Suprapubic skin (tissue), 4 donors: Measurements from ENCODE around the gene SPAG16. TPM values are rescaled to one million over a fixed set of nuclear protein-coding genes. Genes with fewer than 3 reads are reported as not detected.

Experiments used
- DNase-seq, 2 donors: peaks; one replicate each; pipeline ENCODE4 v3.0.0-alpha.2; 2019; ENCODE audit warnings: low spot score in 2 of 2
- H3K27ac ChIP-seq: fragments of 200-600 bp; sonication (generic); one replicate; pipeline ENCODE4 v1.5.1; 2019
- H3K27me3 ChIP-seq: fragments of 200-600 bp; sonication (generic); one replicate; pipeline ENCODE4 v1.5.1; 2019
- H3K36me3 ChIP-seq: fragments of 200-600 bp; sonication (generic); one replicate; pipeline ENCODE4 v1.5.1; 2019
- H3K4me1 ChIP-seq: fragments of 200-600 bp; sonication (generic); one replicate; pipeline ENCODE4 v1.5.1; 2019
- H3K4me3 ChIP-seq: fragments of 200-600 bp; sonication (generic); one replicate; pipeline ENCODE4 v1.5.1; 2019; ENCODE audit warnings: mild to moderate bottlenecking
- H3K9me3 ChIP-seq: fragments of 200-600 bp; sonication (generic); one replicate; pipeline ENCODE4 v1.5.1; 2019
- CTCF ChIP-seq, 2 donors: fragments of 200-600 bp in 1 of 2; fragments of 450-650 bp in 1 of 2; sonication (generic) in 1 of 2; IDR thresholded peaks; one replicate each; pipeline ENCODE4 v1.5.1; 2016 to 2019; ENCODE audit warnings: antibody characterized with exemption in 2 of 2, mild to moderate bottlenecking in 1 of 2, moderate library complexity in 1 of 2
- EP300 ChIP-seq: sonication (generic); formaldehyde crosslinking; IDR thresholded peaks from one replicate; pipeline ENCODE4 v1.6.1; 2017; ENCODE audit warnings: antibody characterized with exemption
- POLR2A ChIP-seq, 2 donors: fragments of 450-650 bp; IDR thresholded peaks; one replicate each; pipeline ENCODE4 v1.6.1; 2017; ENCODE audit warnings: antibody characterized with exemption in 2 of 2, mild to moderate bottlenecking in 2 of 2, moderate library complexity in 2 of 2
- POLR2AphosphoS5 ChIP-seq, 3 donors: sonication (generic); formaldehyde crosslinking; IDR thresholded peaks; one replicate each; pipeline ENCODE4 v1.6.1; 2017; ENCODE audit warnings: antibody characterized with exemption in 3 of 3
- WGBS: methylation state at CpG from one replicate; pipeline ENCODE4 v1.1.5; 2018; 5-methylcytosine and 5-hydroxymethylcytosine counted together
- total RNA-seq, 4 donors: library from RNA; depleted of rRNA; stranded (reverse); fragments of >200 nt; gene quantifications; one replicate each; pipeline ENCODE4 v1.1.0, GENCODE V29; 2016

The SPAG16 gene
- total RNA-seq, 4 donors from 2014 or later = 17.5 to 31.4 (median 22.0) TPM

GRCh38 chr2:213544940-213545339 lies 260.7 kb downstream of the SPAG16 start:
- Histone ChIP-seq H3K4me3 (no peak overlapping the region), H3K27me3 (no peaks in the 10 kb centered on the region), H3K9me3 (no peaks in the 10 kb centered on the region), H3K4me1 (no peaks in the 10 kb centered on the region), H3K36me3 (no peaks in the 10 kb centered on the region), H3K27ac (no peak overlapping the region)
- 74% methylated on average over 1 of the region's 1 CpG for WGBS
- TF ChIP-seq EP300 (no peak), POLR2AphosphoS5 (IDR thresholded peaks at IDR 0.05) (no peak), CTCF (IDR thresholded peaks at IDR 0.05) (no peak), POLR2A (IDR thresholded peaks at IDR 0.05) (no peak)
- DNase-seq = no peak

- H3K9me3 ChIP-seq = no peaks in the 10 kb centered on the region
- WGBS = 55% methylated on average over 2 of the region's 2 CpGs
- no peak overlapping the region for H3K27ac ChIP-seq
- H3K27me3 ChIP-seq = no peaks in the 10 kb centered on the region
- no peak for DNase-seq
- TF ChIP-seq POLR2A (IDR thresholded peaks at IDR 0.05) = no peak
- no peak for TF ChIP-seq POLR2AphosphoS5 (IDR thresholded peaks at IDR 0.05)
- TF ChIP-seq CTCF (IDR thresholded peaks at IDR 0.05) = no peak
- TF ChIP-seq EP300 = no peak
- no peak overlapping the region for H3K4me3 ChIP-seq
- H3K4me1 ChIP-seq = no peaks in the 10 kb centered on the region
- no peaks in the 10 kb centered on the region for H3K36me3 ChIP-seq
Measured at GRCh38 chr2:213545481-213545880, 261.2 kb downstream of the SPAG16 start.

- Histone ChIP-seq H3K9me3 (no peaks in the 10 kb centered on the region), H3K27me3 (no peaks in the 10 kb centered on the region), H3K4me1 (no peaks in the 10 kb centered on the region), H3K27ac (no peak overlapping the region), H3K4me3 (no peak overlapping the region), H3K36me3 (no peaks in the 10 kb centered on the region)
- DNase-seq = no peak
- TF ChIP-seq POLR2AphosphoS5 (IDR thresholded peaks at IDR 0.05) = no peak
- no peak for TF ChIP-seq POLR2A (IDR thresholded peaks at IDR 0.05)
- TF ChIP-seq CTCF (IDR thresholded peaks at IDR 0.05) = no peak
- no peak for TF ChIP-seq EP300
Measured at GRCh38 chr2:213545964-213546475, 261.8 kb downstream of the SPAG16 start.

- no peak for DNase-seq
- no peaks in the 10 kb centered on the region for H3K27me3 ChIP-seq
- no peak overlapping the region for H3K27ac ChIP-seq
- peaks cover 6% of the 10 kb centered on the region for H3K9me3 ChIP-seq
- WGBS = 65% methylated on average over 1 of the region's 1 CpG
- H3K4me3 ChIP-seq = no peak overlapping the region
- no peak for TF ChIP-seq POLR2A (IDR thresholded peaks at IDR 0.05)
- TF ChIP-seq EP300 = no peak
- no peak for TF ChIP-seq CTCF (IDR thresholded peaks at IDR 0.05)
- TF ChIP-seq POLR2AphosphoS5 (IDR thresholded peaks at IDR 0.05) = no peak
- H3K4me1 ChIP-seq = no peaks in the 10 kb centered on the region
- H3K36me3 ChIP-seq = no peaks in the 10 kb centered on the region
Measured at GRCh38 chr2:213551526-213551925, 267.3 kb downstream of the SPAG16 start.

GRCh38 chr2:213559053-213559452 lies 274.8 kb downstream of the SPAG16 start:
- Histone ChIP-seq H3K4me1 (no peaks in the 10 kb centered on the region), H3K27ac (no peak overlapping the region), H3K27me3 (no peaks in the 10 kb centered on the region), H3K9me3 (peaks cover 6% of the 10 kb centered on the region), H3K4me3 (no peak overlapping the region), H3K36me3 (no peaks in the 10 kb centered on the region)
- TF ChIP-seq EP300 (no peak), CTCF (IDR thresholded peaks at IDR 0.05) (no peak), POLR2AphosphoS5 (IDR thresholded peaks at IDR 0.05) (no peak), POLR2A (IDR thresholded peaks at IDR 0.05) (no peak)
- no peak for DNase-seq
- WGBS = 73% methylated on average over 5 of the region's 5 CpGs
